SK-N-SH (cell line): ENCODE data around the gene R3HDML. TPM values are rescaled to one million over a fixed set of nuclear protein-coding genes. Genes with fewer than 3 reads are reported as not detected.

Experiments used
- CTCF ChIA-PET: fragments of 300-600, 350-600 bp; formaldehyde crosslinking; extraction: SDS; loops from one replicate; lab custom pipeline; 2021; lab: Yijun Ruan, JAX
- POLR2A ChIA-PET: fragments of 350-600 bp; sonication (Branson Sonifier 250); formaldehyde crosslinking; extraction: SDS; loops from one replicate; lab custom pipeline; 2020; ENCODE audit warnings: antibody characterized with exemption, inconsistent platforms; lab: Yijun Ruan, JAX
- DNase-seq: peaks from one replicate; pipeline ENCODE4 v3.0.0; 2012
- H2AFZ ChIP-seq: fragments of 200-600 bp; sonication (generic); 2 replicates; pipeline ENCODE4 v1.8.1; 2016; ENCODE audit warnings: antibody characterized with exemption, mild to moderate bottlenecking, low read depth
- H3F3A ChIP-seq: fragments of 200-600 bp; sonication (generic); replicated peaks from 2 replicates; pipeline ENCODE3; 2016; ENCODE audit warnings: antibody characterized with exemption, mild to moderate bottlenecking; ENCODE audit not compliant: insufficient read depth
- H3K27ac ChIP-seq, 2 experiments: fragments of 200-500 bp in 1 of 2; fragments of 200-600 bp in 1 of 2; sonication (Bioruptor generic) in 1 of 2; sonication (generic), shearing (Covaris generic) in 1 of 2; 2 replicates each; pipeline versions ENCODE4 v1.5.1 to v1.6.1; 2014 to 2016; ENCODE audit warnings: low read depth in 2 of 2, inconsistent platforms in 1 of 2, low read length in 1 of 2, mild to moderate bottlenecking in 1 of 2, mixed read lengths in 1 of 2
- H3K27me3 ChIP-seq: fragments of 200-600 bp; sonication (generic), shearing (Covaris generic); 2 replicates; pipeline ENCODE4 v1.6.1; 2016; ENCODE audit warnings: mixed run types; ENCODE audit not compliant: insufficient read depth
- H3K36me3 ChIP-seq, 2 experiments: fragments of 200-500 bp in 1 of 2; fragments of 200-600 bp in 1 of 2; sonication (Bioruptor generic) in 1 of 2; sonication (generic) in 1 of 2; replicated peaks in 1 of 2; 2 replicates each; pipeline versions ENCODE3 to v1.5.1; 2014 to 2016; ENCODE audit warnings: low read length in 1 of 2, mild to moderate bottlenecking in 1 of 2; ENCODE audit not compliant: insufficient read depth in 2 of 2, control insufficient read depth in 1 of 2
- H3K4me1 ChIP-seq, 2 experiments: fragments of 200-500 bp in 1 of 2; fragments of 200-600 bp in 1 of 2; sonication (Bioruptor generic) in 1 of 2; sonication (generic), shearing (Covaris generic) in 1 of 2; 2 replicates each; pipeline versions ENCODE4 v1.5.1 to v1.6.1; 2014 to 2016; ENCODE audit warnings: low read depth in 1 of 2, low read length in 1 of 2, mixed run types in 1 of 2; ENCODE audit not compliant: insufficient read depth in 2 of 2, control insufficient read depth in 1 of 2
- H3K4me2 ChIP-seq: fragments of 200-600 bp; sonication (generic), shearing (Covaris generic); 2 replicates; pipeline ENCODE4 v1.6.1; 2017; ENCODE audit warnings: mixed run types
- H3K4me3 ChIP-seq, 2 experiments: fragments of 200-500 bp in 1 of 2; fragments of 200-600 bp in 1 of 2; sonication (Bioruptor generic) in 1 of 2; sonication (generic), shearing (Covaris generic) in 1 of 2; 2 replicates each; pipeline versions ENCODE4 v1.5.1 to v1.8.1; 2014 to 2016; ENCODE audit warnings: low read depth in 2 of 2, inconsistent platforms in 1 of 2, low read length in 1 of 2, mild to moderate bottlenecking in 1 of 2, mixed read lengths in 1 of 2, moderate library complexity in 1 of 2
- H3K79me2 ChIP-seq: fragments of 200-600 bp; sonication (generic); 2 replicates; pipeline ENCODE4 v1.8.1; 2017; ENCODE audit warnings: mild to moderate bottlenecking; ENCODE audit not compliant: insufficient read depth
- H3K9ac ChIP-seq: fragments of 200-600 bp; sonication (generic); 2 replicates; pipeline ENCODE4 v1.6.1; 2017; ENCODE audit warnings: mixed run types
- H3K9me2 ChIP-seq: fragments of 200-600 bp; sonication (generic); 2 replicates; pipeline ENCODE4 v1.6.1; 2017; ENCODE audit warnings: mixed run types
- H3K9me3 ChIP-seq: fragments of 200-600 bp; sonication (generic); 2 replicates; pipeline ENCODE4 v1.6.1; 2017; ENCODE audit warnings: mixed run types, mild to moderate bottlenecking, moderate library complexity
- H4K20me1 ChIP-seq: fragments of 200-600 bp; sonication (generic); 2 replicates; pipeline ENCODE4 v1.6.1; 2017; ENCODE audit warnings: mild to moderate bottlenecking, mixed run types; ENCODE audit not compliant: insufficient read depth
- CHD2 ChIP-seq: fragments of 150-350 bp; IDR thresholded peaks from 2 replicates; pipeline ENCODE4 v1.6.1; 2018; ENCODE audit warnings: low read length; ENCODE audit not compliant: partially characterized antibody
- CTCF ChIP-seq: fragments of 200-600 bp; sonication (generic); IDR thresholded peaks from 2 replicates; pipeline ENCODE4 v1.6.1; 2017; ENCODE audit warnings: antibody characterized with exemption, mild to moderate bottlenecking, moderate library complexity
- ELF1 ChIP-seq: IDR thresholded peaks from 2 replicates; pipeline ENCODE4 v1.4.0; 2012
- EP300 ChIP-seq, 2 experiments: IDR thresholded peaks; 2 replicates each; pipeline versions ENCODE4 v1.4.0 to v1.6.1; 2012; ENCODE audit warnings: borderline replicate concordance in 1 of 2, low read depth in 1 of 2, low read length in 1 of 2
- EZH2phosphoT487 ChIP-seq: fragments of 200-600 bp; sonication (generic); IDR thresholded peaks from 2 replicates; pipeline ENCODE4 v1.6.1; 2017; ENCODE audit warnings: low read depth, mixed run types, mild to moderate bottlenecking, antibody characterized with exemption, moderate library complexity, borderline replicate concordance
- FOXM1 ChIP-seq: IDR thresholded peaks from 2 replicates; pipeline ENCODE4 v1.4.0; 2012; ENCODE audit warnings: low read depth, mild to moderate bottlenecking
- GATA2 ChIP-seq: sonication (generic); formaldehyde crosslinking; IDR thresholded peaks from 2 replicates; pipeline ENCODE4 v1.5.0; 2020; ENCODE audit warnings: mild to moderate bottlenecking, missing genetic modification reagents
- JUND ChIP-seq: IDR thresholded peaks from 2 replicates; pipeline ENCODE4 v1.4.0; 2012
- MAX ChIP-seq: IDR thresholded peaks from 2 replicates; pipeline ENCODE4 v1.4.0; 2012; ENCODE audit warnings: low read depth
- MEF2A ChIP-seq: IDR thresholded peaks from 2 replicates; pipeline ENCODE4 v1.4.0; 2012; ENCODE audit warnings: low read depth, borderline replicate concordance
- MXI1 ChIP-seq: IDR thresholded peaks from 2 replicates; pipeline ENCODE4 v1.6.1; 2012; ENCODE audit warnings: mild to moderate bottlenecking, low read depth, low read length, improper control_type of control experiment
- NRF1 ChIP-seq: IDR thresholded peaks from 2 replicates; pipeline ENCODE4 v1.6.1; 2012; ENCODE audit warnings: low read depth, mild to moderate bottlenecking, low read length
- RXRA ChIP-seq: IDR thresholded peaks from 2 replicates; pipeline ENCODE4 v1.4.0; 2012; ENCODE audit warnings: low read depth, mild to moderate bottlenecking, borderline replicate concordance
- SIN3A ChIP-seq: IDR thresholded peaks from 2 replicates; pipeline ENCODE4 v1.6.1; 2012; ENCODE audit warnings: low read depth, mild to moderate bottlenecking, low read length, moderate library complexity, borderline replicate concordance
- SMC3 ChIP-seq: IDR thresholded peaks from 2 replicates; pipeline ENCODE4 v1.6.1; 2012; ENCODE audit warnings: low read depth, low read length, improper control_type of control experiment
- TAF1 ChIP-seq: IDR thresholded peaks from 2 replicates; pipeline ENCODE4 v1.6.1; 2012; ENCODE audit warnings: low read depth, mild to moderate bottlenecking, low read length, moderate library complexity, borderline replicate concordance
- TCF12 ChIP-seq: IDR thresholded peaks from 2 replicates; pipeline ENCODE4 v1.4.0; 2012
- USF2 ChIP-seq: fragments of 150-350 bp; IDR thresholded peaks from 2 replicates; pipeline ENCODE4 v1.6.1; 2017; ENCODE audit warnings: antibody characterized with exemption, low read length, low read depth, borderline replicate concordance
- YY1 ChIP-seq: IDR thresholded peaks from 2 replicates; pipeline ENCODE4 v1.4.0; 2012; ENCODE audit warnings: low read depth, mild to moderate bottlenecking
- ZBTB33 ChIP-seq: IDR thresholded peaks from 2 replicates; pipeline ENCODE4 v1.4.0; 2012; ENCODE audit warnings: low read depth, borderline replicate concordance
- WGBS: methylation state at CpG from one replicate; pipeline ENCODE4 v1.1.6; 2017; ENCODE audit warnings: low lambda C conversion rate; 5-methylcytosine and 5-hydroxymethylcytosine counted together
- polyA plus RNA-seq, 3 experiments: library from polyadenylated mRNA; depleted of rRNA; stranded (reverse); fragments of >200 nt; gene quantifications; 2 replicates each; pipeline ENCODE4 v1.2.3, GENCODE V29; 2012

Gene R3HDML
- polyA plus RNA-seq, 1 of the 3 experiments (the other 2 are of a cell fraction), result not detected

GRCh38 chr20:44342248-44342647, 5.4 kb downstream of the R3HDML start:
- CTCF ChIA-PET, result interaction anchor here (2.7 kb wide), 1 partner anchor 125 kb away, joined by 7 read pairs; no protein-coding TSS in a partner anchor
- no peaks in the 10 kb centered on the region for H3K36me3 ChIP-seq

GRCh38 chr20:44343162-44343675, 6.4 kb downstream of the R3HDML start:
- Histone ChIP-seq H3K27ac (no peak overlapping the region), H4K20me1 (no peaks in the 10 kb centered on the region), H3K36me3 (no peaks in the 10 kb centered on the region), H3K4me2 (no peak overlapping the region), H3K9me2 (no peaks in the 10 kb centered on the region), H3K27me3 (no peaks in the 10 kb centered on the region), H2AFZ (no peak overlapping the region), H3K9ac (no peak overlapping the region), H3K9me3 (no peaks in the 10 kb centered on the region), H3K79me2 (no peaks in the 10 kb centered on the region), H3K4me3 (no peak overlapping the region), H3K4me1 (no peaks in the 10 kb centered on the region), H3F3A (no peaks in the 10 kb centered on the region)
- TF ChIP-seq GATA2 (CRISPR knock-in tag) (no peak), TCF12 (no peak), ELF1 (no peak), MXI1 (no peak), TAF1 (no peak), CHD2 (no peak), JUND (no peak), EZH2phosphoT487 (no peak), MEF2A (no peak), YY1 (no peak), NRF1 (no peak), ZBTB33 (no peak), SIN3A (no peak), RXRA (no peak), SMC3 (no peak), CTCF (no peak), MAX (no peak), FOXM1 (no peak), EP300 (IDR thresholded peaks at IDR 0.05; ENCODE audit: borderline replicate concordance in 1 of 2, low read depth in 1 of 2, low read length in 1 of 2) (no peak)
- no peak for DNase-seq
- CTCF ChIA-PET, result interaction anchor here (0.8 to 2.7 kb wide), 2 partner anchors 12 to 126 kb away, joined by 3 to 7 read pairs; no protein-coding TSS in a partner anchor
- WGBS, result 79% methylated on average over 12 of the region's 12 CpGs
- POLR2A ChIA-PET, result no interaction called here

More at GRCh38 chr20:44342248-44342647, 5.4 kb downstream of the R3HDML start:
- H2AFZ ChIP-seq, result no peak overlapping the region
- H3K9me2 ChIP-seq, result no peaks in the 10 kb centered on the region
- TF ChIP-seq USF2, result no peak
- no peak for TF ChIP-seq MAX
- H3K4me3 ChIP-seq, result no peak overlapping the region
- H3K27ac ChIP-seq, result no peak overlapping the region
- no peak for DNase-seq
- H3K27me3 ChIP-seq, result no peaks in the 10 kb centered on the region
- 58% methylated on average over 6 of the region's 6 CpGs for WGBS
- H4K20me1 ChIP-seq, result no peaks in the 10 kb centered on the region
- POLR2A ChIA-PET, result no interaction called here
- H3F3A ChIP-seq, result no peaks in the 10 kb centered on the region
- no peaks in the 10 kb centered on the region; a peak in 1 of 4 replicates for H3K4me1 ChIP-seq
- no peaks in the 10 kb centered on the region for H3K9me3 ChIP-seq
- no peaks in the 10 kb centered on the region for H3K79me2 ChIP-seq
- H3K9ac ChIP-seq, result no peak overlapping the region
- H3K4me2 ChIP-seq, result no peak overlapping the region
